GM12878 (cell line): ENCODE measurements around the gene E2F2. TPM values are rescaled to one million over a fixed set of nuclear protein-coding genes. Genes with fewer than 3 reads are reported as not detected.

Experiments used
- ATAC-seq: fragments of 200-7000 bp; cut with Tn5 transposase; 3 replicates; pipeline ENCODE4 v1.9.1; 2020; ENCODE audit warnings: mild to moderate bottlenecking, moderate library complexity
- BruUV-seq: library from RNA; stranded (reverse); fragments of 400-500 nt; replicated peaks from 2 replicates; lab custom pipeline; 2021; lab: Mats Ljungman, UMichigan
- CTCF ChIA-PET: fragments of 300-600 bp; sonication (Branson Sonifier 250); formaldehyde crosslinking; extraction: SDS; loops from one replicate; lab custom pipeline; 2021; ENCODE audit warnings: inconsistent platforms; lab: Yijun Ruan, JAX
- POLR2A ChIA-PET: fragments of 350-600 bp; formaldehyde crosslinking; extraction: SDS; loops from one replicate; lab custom pipeline; 2021; ENCODE audit warnings: inconsistent platforms; lab: Charles Lee
- RAD21 ChIA-PET: fragments of 300-600 bp; sonication (Branson Sonifier 250); formaldehyde crosslinking; loops from one replicate; lab custom pipeline; 2023; ENCODE audit warnings: antibody characterized with exemption; ENCODE audit not compliant: unreplicated experiment; lab: Charles Lee
- SMC1A ChIA-PET: fragments of 300-600 bp; sonication (Branson Sonifier 250); formaldehyde crosslinking; loops from one replicate; lab custom pipeline; 2023; ENCODE audit not compliant: unreplicated experiment, uncharacterized antibody; lab: Charles Lee
- DNase-seq: peaks from one replicate; pipeline ENCODE4 v3.0.0-alpha.2; 2011; ENCODE audit warnings: low read depth, low spot score
- FAIRE-seq: peaks from 3 replicates; lab custom pipeline; 2011; peaks lifted over from hg19 to GRCh38; lab: Jason Lieb, UNC
- H2AFZ ChIP-seq: 2 replicates; pipeline ENCODE4 v1.6.0; 2011; ENCODE audit warnings: low read depth, low read length, control low read depth; ENCODE audit not compliant: control insufficient read depth
- H3K27ac ChIP-seq: 2 replicates; pipeline ENCODE4 v1.5.1; 2011; ENCODE audit warnings: control low read depth; ENCODE audit not compliant: control insufficient read depth, insufficient read depth
- H3K27me3 ChIP-seq, 2 experiments: replicated peaks in 1 of 2; 2 replicates each; pipeline versions ENCODE4 v1.6.0 to v1.6.1; 2011; ENCODE audit warnings: low read length in 1 of 2; ENCODE audit not compliant: control insufficient read depth in 2 of 2, insufficient read depth in 2 of 2
- H3K36me3 ChIP-seq, 2 experiments: 2 replicates each; pipeline ENCODE4 v1.5.1; 2011; ENCODE audit warnings: low read length in 1 of 2; ENCODE audit not compliant: control insufficient read depth in 2 of 2, insufficient read depth in 2 of 2
- H3K4me1 ChIP-seq: 2 replicates; pipeline ENCODE4 v1.6.1; 2011; ENCODE audit warnings: mild to moderate bottlenecking, low read length, moderate library complexity, mixed read lengths; ENCODE audit not compliant: control insufficient read depth, insufficient read depth
- H3K4me2 ChIP-seq: 2 replicates; pipeline ENCODE4 v1.6.0; 2011; ENCODE audit warnings: control low read depth; ENCODE audit not compliant: control insufficient read depth, insufficient read depth
- H3K4me3 ChIP-seq: fragments of 200-600 bp; sonication (generic); 2 replicates; pipeline ENCODE4 v1.5.1; 2016
- H3K79me2 ChIP-seq: 2 replicates; pipeline ENCODE4 v1.6.0; 2011; ENCODE audit warnings: low read length; ENCODE audit not compliant: control insufficient read depth, insufficient read depth
- H3K9ac ChIP-seq: 2 replicates; pipeline ENCODE4 v1.8.0; 2011; ENCODE audit warnings: low read length, control low read depth, mixed read lengths; ENCODE audit not compliant: control insufficient read depth, insufficient read depth
- H3K9me3 ChIP-seq: replicated peaks from 3 replicates; pipeline ENCODE4 v1.5.1; 2011; ENCODE audit warnings: mild to moderate bottlenecking, low read length; ENCODE audit not compliant: control insufficient read depth, insufficient read depth
- H4K20me1 ChIP-seq: 2 replicates; pipeline ENCODE4 v1.6.0; 2011; ENCODE audit not compliant: control insufficient read depth, insufficient read depth
- EGR1 ChIP-seq, 2 experiments: IDR thresholded peaks; 1 replicate in 1 of 2; 2 replicates in 1 of 2; pipeline ENCODE4 v1.6.1; 2011 to 2012; ENCODE audit warnings: low read depth in 2 of 2, low read length in 2 of 2, borderline replicate concordance in 1 of 2, mild to moderate bottlenecking in 1 of 2, moderate library complexity in 1 of 2
- TBL1XR1 ChIP-seq: IDR thresholded peaks from 2 replicates; pipeline ENCODE4 v1.6.1; 2012; ENCODE audit warnings: low read depth, low read length, improper control_type of control experiment
- ZBTB40 ChIP-seq: fragments of 450-650 bp; IDR thresholded peaks from 2 replicates; pipeline ENCODE4 v1.6.1; 2016; ENCODE audit warnings: mild to moderate bottlenecking, moderate library complexity, borderline replicate concordance
- WGBS: methylation state at CpG from one replicate; pipeline ENCODE4 v1.1.6; 2016; ENCODE audit warnings: low lambda C conversion rate; ENCODE audit not compliant: insufficient replicate concordance, insufficient coverage; ENCODE audit errors: missing lambda C conversion rate; 5-methylcytosine and 5-hydroxymethylcytosine counted together
- in situ Hi-C: fragments of 300-500 bp; cut with MboI; formaldehyde crosslinking; loops from 9 replicates; pipeline ENCODE4 v1.14.3; 2018; ENCODE audit warnings: mixed read lengths
- intact Hi-C: fragments of 100-400 bp; cut with micrococcal nuclease; formaldehyde crosslinking; loops from one replicate; pipeline ENCODE4 v1.14.2; 2022; ENCODE audit not compliant: unreplicated experiment
- polyA plus RNA-seq, 11 experiments: library from polyadenylated mRNA; depleted of rRNA in 4 of 11; unstranded in 6 of 11; stranded (reverse) in 5 of 11; fragments of >200 nt; fragmentation: Nextera tagmentation in 4 of 11; fragmentation: Illumina TruSeq in 1 of 11; extraction: Ambion mirVana in 4 of 11; extraction: Trizol in 1 of 11; gene quantifications; 1 replicate in 1 of 11; 2 replicates in 10 of 11; pipeline versions ENCODE4 v1.2.1 to v1.2.3, GENCODE V29; 2011 to 2016; ENCODE audit warnings: inconsistent platforms in 2 of 11, missing spikeins in 2 of 11, low read depth in 1 of 11
- total RNA-seq, 4 experiments: library from RNA; depleted of rRNA in 3 of 4; stranded (reverse); fragments of >200 nt in 3 of 4; fragmentation: Illumina TruSeq in 1 of 4; extraction: Trizol in 1 of 4; gene quantifications; 2 replicates each; pipeline versions ENCODE4 v1.2.1 to v1.2.3, GENCODE V29; 2013 to 2021
- TF ChIP-seq, protein P1 (sequence below): fragments of 450-650 bp; IDR thresholded peaks from 2 replicates; pipeline ENCODE4 v1.6.1; 2016; ENCODE audit warnings: mild to moderate bottlenecking

Gene E2F2
- total and polyA plus RNA-seq, 10 of the 15 experiments (the other 5 are each of a cell fraction or from before 2014, with no cell fraction given), result 3.8 to 27.2 (median 14.6) TPM

- DNase-seq (no peak), ATAC-seq (no peak), FAIRE-seq (no peak)
- CTCF ChIA-PET, result interaction anchor here (1.2 to 24.4 kb wide), 9 partner anchors 9 to 104 kb away, joined by 3 to 959 read pairs (median 5); no protein-coding TSS in a partner anchor
- Histone ChIP-seq H3K4me3 (peak overlapping the region; percentile 62; the same call in 1 of the 2 replicates), H3K4me1 (peaks cover 43% of the 10 kb centered on the region), H3K9me3 (no peaks in the 10 kb centered on the region), H4K20me1 (no peaks in the 10 kb centered on the region), H3K79me2 (peaks cover 11% of the 10 kb centered on the region), H3K9ac (peak overlapping the region; percentile 75; the same call in 1 of the 2 replicates), H3K4me2 (peak overlapping the region; percentile 86), H3K36me3 (no peaks in the 10 kb centered on the region), H3K27me3 (no peaks in the 10 kb centered on the region), H2AFZ (no peak overlapping the region; the same call in 1 of the 2 replicates), H3K27ac (no peak overlapping the region; the same call in 1 of the 2 replicates)
- in situ Hi-C loops (no loop called here), intact Hi-C loops (loop anchor here (2.0 kb wide), 1 partner anchor 77 kb away; no protein-coding TSS in a partner anchor)
- POLR2A ChIA-PET, result interaction anchor here (0.9 to 9.2 kb wide), 8 partner anchors 15 to 83 kb away, joined by 3 to 206 read pairs (median 10); no protein-coding TSS in a partner anchor
- BruUV-seq, result no TSS peak
- TF ChIP-seq ZBTB40, result no peak
- TF ChIP-seq EGR1 (IDR thresholded peaks at IDR 0.05; ENCODE audit: borderline replicate concordance in 1 of 2, low read depth in 2 of 2, low read length in 2 of 2), result no peak
- no peak for TF ChIP-seq TBL1XR1
- TF ChIP-seq, protein P1, sequence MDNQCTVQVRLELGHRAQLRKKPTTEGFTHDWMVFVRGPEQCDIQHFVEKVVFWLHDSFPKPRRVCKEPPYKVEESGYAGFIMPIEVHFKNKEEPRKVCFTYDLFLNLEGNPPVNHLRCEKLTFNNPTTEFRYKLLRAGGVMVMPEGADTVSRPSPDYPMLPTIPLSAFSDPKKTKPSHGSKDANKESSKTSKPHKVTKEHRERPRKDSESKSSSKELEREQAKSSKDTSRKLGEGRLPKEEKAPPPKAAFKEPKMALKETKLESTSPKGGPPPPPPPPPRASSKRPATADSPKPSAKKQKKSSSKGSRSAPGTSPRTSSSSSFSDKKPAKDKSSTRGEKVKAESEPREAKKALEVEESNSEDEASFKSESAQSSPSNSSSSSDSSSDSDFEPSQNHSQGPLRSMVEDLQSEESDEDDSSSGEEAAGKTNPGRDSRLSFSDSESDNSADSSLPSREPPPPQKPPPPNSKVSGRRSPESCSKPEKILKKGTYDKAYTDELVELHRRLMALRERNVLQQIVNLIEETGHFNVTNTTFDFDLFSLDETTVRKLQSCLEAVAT, result peak; percentile 3; the same call in 1 of the 2 replicates
- SMC1A ChIA-PET, result interaction anchor here (0.9 to 17.8 kb wide), 11 partner anchors 8 to 81 kb away, joined by 3 to 584 read pairs (median 19); no protein-coding TSS in a partner anchor
- RAD21 ChIA-PET, result interaction anchor here (1.1 to 21.6 kb wide), 7 partner anchors 8 to 83 kb away, joined by 3 to 561 read pairs (median 8); no protein-coding TSS in a partner anchor
- WGBS, result 74% methylated on average over 21 of the region's 21 CpGs
Measured at GRCh38 chr1:23553231-23554126, 22.4 kb upstream of the E2F2 start.
